Vein endothelial cell (primary cell): Measurements from ENCODE around the gene COQ8A. TPM values are rescaled to one million over a fixed set of nuclear protein-coding genes. Genes with fewer than 3 reads are reported as not detected.

Experiments
- small RNA-seq: library from RNA; depleted of rRNA; stranded (forward); fragments of <200 nt; gene quantifications from one replicate; pipeline ENCODE3, GENCODE V24; 2012
- total RNA-seq: library from RNA; depleted of rRNA; stranded (reverse); fragments of >200 nt; gene quantifications from 2 replicates; pipeline ENCODE4 v1.2.3, GENCODE V29; 2012

The COQ8A gene
- 7.1 and 8.8 TPM in 2 replicates for total RNA-seq

DNA sequence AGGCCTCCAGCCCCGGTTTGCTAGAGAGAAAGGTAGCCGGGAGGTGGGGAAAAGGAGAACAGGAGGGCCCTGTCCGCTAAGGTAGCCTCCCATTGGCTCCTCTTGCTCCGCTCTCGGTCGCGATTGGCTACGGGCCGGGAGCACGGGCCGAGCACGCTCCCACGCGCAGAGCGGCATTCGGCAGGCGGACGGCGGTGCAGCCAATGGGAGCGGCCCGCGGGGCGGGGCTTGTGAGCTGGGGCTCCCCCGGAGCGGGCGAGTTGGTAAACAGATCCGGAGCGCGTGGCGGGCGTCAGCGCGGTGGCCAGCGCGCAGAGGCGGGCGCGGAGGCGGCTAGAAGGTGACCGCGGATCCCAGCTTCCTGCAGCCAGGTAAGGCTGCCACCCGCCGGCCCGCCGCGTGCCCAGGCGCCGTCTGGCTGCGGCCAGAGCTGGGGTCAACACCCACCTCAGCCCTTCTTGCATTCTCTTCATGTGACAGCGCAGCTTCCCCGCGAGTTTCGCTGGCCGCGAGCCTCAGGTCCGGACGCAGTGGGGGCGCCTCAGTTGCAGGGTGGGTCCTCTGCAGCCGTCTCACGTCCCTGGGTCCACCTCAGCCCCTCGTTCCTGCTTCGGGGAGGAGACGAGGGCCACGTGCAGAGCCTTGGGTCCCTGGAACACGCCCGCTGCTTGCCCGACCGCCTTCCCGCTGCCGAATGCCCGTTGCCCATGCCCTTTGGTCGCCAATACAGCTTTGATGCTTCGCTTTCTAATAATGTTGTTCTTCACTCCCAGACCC, at the start of gene COQ8A:
TSS of gene COQ8A (plus strand) at position 266 of the 777 bp plus-strand sequence. CDS start 21,092 bp downstream, outside the sequence.

Small RNAs within 50 kb of the gene (small RNA-seq; reads per million reads assigned to genes)
- gene AL353689.1: not detected

Other genes starting within 250 kb of the COQ8A start
- gene ITPKB, start 201.0 kb upstream of the COQ8A start, total RNA-seq: 59.6 and 62.4 TPM in 2 replicates
- 17.0 and 23.4 TPM in 2 replicates for gene PSEN2, start 69.7 kb upstream of the COQ8A start, total RNA-seq